SK-N-SH treated with all-trans-retinoic acid at 6 μM for 48 hours (cell line): ENCODE data around the gene GMIP.

Experiments used
- ATAC-seq: fragments of 200-7000 bp; cut with Tn5 transposase; 3 replicates; pipeline ENCODE4 v1.9.1; 2020; ENCODE audit warnings: mild to moderate bottlenecking, moderate library complexity
- ARNTL ChIP-seq: fragments of 450-650 bp; formaldehyde crosslinking; IDR thresholded peaks from 2 replicates; pipeline ENCODE4 v1.5.0; 2020; ENCODE audit warnings: low read depth, mild to moderate bottlenecking, moderate library complexity, borderline replicate concordance
- BACH2 ChIP-seq: fragments of 250-450 bp; sonication (Bioruptor Pico); IDR thresholded peaks from 2 replicates; pipeline ENCODE4 v1.9.0; 2021; ENCODE audit warnings: mild to moderate bottlenecking, borderline replicate concordance
- CSDC2 ChIP-seq: fragments of 250-450 bp; sonication (Bioruptor Pico); IDR thresholded peaks from 2 replicates; pipeline ENCODE4 v1.5.0; 2020; ENCODE audit warnings: mild to moderate bottlenecking, moderate library complexity
- CSRNP3 ChIP-seq: fragments of 250-450 bp; sonication (Bioruptor Pico); IDR thresholded peaks from 2 replicates; pipeline ENCODE4 v1.5.1; 2021; ENCODE audit warnings: mild to moderate bottlenecking, moderate library complexity
- ESRRG ChIP-seq: fragments of 250-450 bp; sonication (Bioruptor Pico); IDR thresholded peaks from 2 replicates; pipeline ENCODE4 v1.6.1; 2021; ENCODE audit warnings: mild to moderate bottlenecking
- GLIS3 ChIP-seq: fragments of 250-450 bp; sonication (Bioruptor Pico); IDR thresholded peaks from 2 replicates; pipeline ENCODE4 v1.5.0; 2020; ENCODE audit warnings: mild to moderate bottlenecking, moderate library complexity
- ISL1 ChIP-seq: fragments of 250-450 bp; sonication (Bioruptor Pico); IDR thresholded peaks from 2 replicates; pipeline ENCODE4 v2.1.2; 2022; ENCODE audit warnings: mild to moderate bottlenecking, moderate library complexity
- OSR1 ChIP-seq: fragments of 250-450 bp; sonication (Bioruptor Pico); IDR thresholded peaks from 2 replicates; pipeline ENCODE4 v1.8.0; 2022; ENCODE audit warnings: moderate library complexity, mild to moderate bottlenecking, inconsistent platforms
- PPARA ChIP-seq: fragments of 250-450 bp; sonication (Bioruptor Pico); IDR thresholded peaks from 2 replicates; pipeline ENCODE4 v1.5.0; 2020; ENCODE audit warnings: mild to moderate bottlenecking, borderline replicate concordance
- RARB ChIP-seq: fragments of 250-450 bp; sonication (Bioruptor Pico); IDR thresholded peaks from 2 replicates; pipeline ENCODE4 v1.8.0; 2021; ENCODE audit warnings: mild to moderate bottlenecking, moderate library complexity
- TCF4 ChIP-seq: fragments of 250-450 bp; sonication (Bioruptor Pico); IDR thresholded peaks from 2 replicates; pipeline ENCODE4 v1.8.0; 2021; ENCODE audit warnings: mild to moderate bottlenecking, moderate library complexity, borderline replicate concordance
- TOX ChIP-seq: fragments of 250-450 bp; sonication (Bioruptor Pico); IDR thresholded peaks from 2 replicates; pipeline ENCODE4 v1.8.0; 2021; ENCODE audit warnings: mild to moderate bottlenecking, moderate library complexity, borderline replicate concordance
- ZC3H10 ChIP-seq: fragments of 250-450 bp; sonication (Bioruptor Pico); IDR thresholded peaks from 2 replicates; pipeline ENCODE4 v1.5.1; 2021; ENCODE audit warnings: mild to moderate bottlenecking, moderate library complexity
- ZFP3 ChIP-seq: fragments of 250-450 bp; sonication (Bioruptor Pico); IDR thresholded peaks from 2 replicates; pipeline ENCODE4 v1.5.0; 2020; ENCODE audit warnings: mild to moderate bottlenecking, moderate library complexity
- ZFP30 ChIP-seq: fragments of 450-650 bp; formaldehyde crosslinking; IDR thresholded peaks from 2 replicates; pipeline ENCODE4 v1.5.0; 2022; ENCODE audit warnings: mild to moderate bottlenecking, moderate library complexity
- ZNF565 ChIP-seq: fragments of 450-650 bp; formaldehyde crosslinking; conservative IDR thresholded peaks from 2 replicates; pipeline ENCODE4 v1.5.0; 2020; ENCODE audit warnings: low read depth, mild to moderate bottlenecking, moderate library complexity
- ZNF70 ChIP-seq: fragments of 450-650 bp; formaldehyde crosslinking; IDR thresholded peaks from 2 replicates; pipeline ENCODE4 v1.5.0; 2020; ENCODE audit warnings: mild to moderate bottlenecking, moderate library complexity
- ZNF8 ChIP-seq: fragments of 450-650 bp; formaldehyde crosslinking; IDR thresholded peaks from 2 replicates; pipeline ENCODE4 v1.5.0; 2020; ENCODE audit warnings: mild to moderate bottlenecking, moderate library complexity
- TF ChIP-seq, protein P1 (sequence below): fragments of 250-450 bp; sonication (Bioruptor Pico); IDR thresholded peaks from 2 replicates; pipeline ENCODE4 v1.8.0; 2021; ENCODE audit warnings: low read depth, mild to moderate bottlenecking, moderate library complexity, borderline replicate concordance
- TF ChIP-seq, protein P2 (sequence below): fragments of 250-450 bp; sonication (Bioruptor Pico); IDR thresholded peaks from 2 replicates; pipeline ENCODE4 v1.5.0; 2020; ENCODE audit warnings: mild to moderate bottlenecking, moderate library complexity
- TF ChIP-seq, protein P3 (sequence below): fragments of 250-450 bp; sonication (Bioruptor Pico); IDR thresholded peaks from 2 replicates; pipeline ENCODE4 v1.5.1; 2020; ENCODE audit warnings: low read depth, mild to moderate bottlenecking, moderate library complexity

The GMIP gene

DNA sequence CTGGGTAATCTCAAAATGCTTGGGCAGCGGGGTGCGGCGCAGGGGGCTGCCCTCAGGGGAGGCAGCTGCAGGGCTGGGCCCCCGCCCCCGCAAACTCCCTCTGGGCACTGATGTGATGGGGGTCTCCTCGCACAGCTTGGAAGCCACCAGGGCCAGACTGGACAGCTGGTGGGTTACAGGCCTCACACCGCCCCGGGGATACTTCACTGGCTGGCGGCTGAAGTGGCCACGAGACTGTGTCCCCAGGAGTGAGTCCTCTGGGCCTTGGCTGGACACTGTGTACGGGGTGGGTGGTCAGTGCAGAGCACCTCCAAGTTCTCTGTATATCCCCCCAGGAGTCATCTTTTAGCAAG, 13.4 kb downstream of the GMIP start:
- TF ChIP-seq CSRNP3 (CRISPR knock-in tag) (no peak), BACH2 (CRISPR knock-in tag) (no peak), ZFP30 (CRISPR knock-in tag) (no peak), CSDC2 (no peak), ESRRG (no peak), PPARA (CRISPR knock-in tag) (no peak), ZC3H10 (CRISPR knock-in tag) (no peak), TCF4 (CRISPR knock-in tag) (no peak), ZNF70 (no peak), TOX (CRISPR knock-in tag) (no peak), ZFP3 (CRISPR knock-in tag) (no peak), OSR1 (CRISPR knock-in tag) (no peak)
- no peak for ATAC-seq

DNA sequence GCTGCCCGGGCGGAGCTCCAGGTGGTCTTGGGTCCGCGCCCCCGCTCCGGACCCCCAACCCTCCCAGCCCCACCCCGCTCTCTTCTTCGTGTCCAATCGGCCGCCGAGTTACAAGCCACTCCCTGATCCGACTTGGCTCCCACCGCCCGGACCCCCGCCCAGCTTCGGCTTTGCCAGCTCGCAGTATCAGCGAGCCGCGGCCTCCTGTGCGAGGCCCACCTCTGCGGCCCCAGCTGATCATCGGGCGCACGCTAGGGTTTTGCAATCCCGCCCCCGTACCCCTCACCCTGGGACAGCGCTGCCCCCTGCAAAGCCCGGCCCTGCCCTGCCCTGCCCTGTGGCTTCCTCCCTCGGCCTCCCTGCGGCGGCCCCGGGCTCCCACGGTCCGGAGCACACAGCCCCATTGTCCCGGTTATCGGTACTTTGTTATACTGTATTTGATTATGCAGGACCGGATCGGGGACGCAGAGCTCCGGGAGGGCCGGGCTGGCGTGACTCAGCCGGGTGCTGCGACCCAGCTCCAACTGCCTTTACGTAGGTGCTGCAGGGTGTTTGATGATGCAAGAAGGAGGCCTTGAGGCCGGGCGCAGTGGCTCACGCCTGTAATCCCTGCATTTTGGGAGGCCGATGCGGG, 14.8 kb downstream of the GMIP start:
- peak; percentile 8 for ATAC-seq
- TF ChIP-seq TOX (CRISPR knock-in tag), result no peak

GRCh38 chr19:19627621-19628500, 15.6 kb downstream of the GMIP start, which contains the start of gene LPAR2:
TSS of gene LPAR2 (minus strand) at chr19:19628220. CDS start at chr19:19627275, 945 bp downstream.
- peak; percentile 59 for ATAC-seq
- TF ChIP-seq ZFP3 (CRISPR knock-in tag) (no peak), ARNTL (CRISPR knock-in tag) (no peak), ZNF8 (CRISPR knock-in tag) (no peak), CSRNP3 (CRISPR knock-in tag) (no peak), ISL1 (CRISPR knock-in tag) (no peak), ZC3H10 (CRISPR knock-in tag) (no peak)
- TF ChIP-seq, protein P1, sequence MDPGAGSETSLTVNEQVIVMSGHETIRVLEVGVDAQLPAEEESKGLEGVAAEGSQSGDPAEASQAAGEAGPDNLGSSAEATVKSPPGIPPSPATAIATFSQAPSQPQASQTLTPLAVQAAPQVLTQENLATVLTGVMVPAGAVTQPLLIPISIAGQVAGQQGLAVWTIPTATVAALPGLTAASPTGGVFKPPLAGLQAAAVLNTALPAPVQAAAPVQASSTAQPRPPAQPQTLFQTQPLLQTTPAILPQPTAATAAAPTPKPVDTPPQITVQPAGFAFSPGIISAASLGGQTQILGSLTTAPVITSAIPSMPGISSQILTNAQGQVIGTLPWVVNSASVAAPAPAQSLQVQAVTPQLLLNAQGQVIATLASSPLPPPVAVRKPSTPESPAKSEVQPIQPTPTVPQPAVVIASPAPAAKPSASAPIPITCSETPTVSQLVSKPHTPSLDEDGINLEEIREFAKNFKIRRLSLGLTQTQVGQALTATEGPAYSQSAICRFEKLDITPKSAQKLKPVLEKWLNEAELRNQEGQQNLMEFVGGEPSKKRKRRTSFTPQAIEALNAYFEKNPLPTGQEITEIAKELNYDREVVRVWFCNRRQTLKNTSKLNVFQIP (CRISPR knock-in tag), result no peak
- TF ChIP-seq, all 23 proteins: peak for 0

- ATAC-seq, result no peak
- TF ChIP-seq CSDC2, result no peak
- TF ChIP-seq OSR1 (CRISPR knock-in tag), result no peak
- TF ChIP-seq, protein P2, sequence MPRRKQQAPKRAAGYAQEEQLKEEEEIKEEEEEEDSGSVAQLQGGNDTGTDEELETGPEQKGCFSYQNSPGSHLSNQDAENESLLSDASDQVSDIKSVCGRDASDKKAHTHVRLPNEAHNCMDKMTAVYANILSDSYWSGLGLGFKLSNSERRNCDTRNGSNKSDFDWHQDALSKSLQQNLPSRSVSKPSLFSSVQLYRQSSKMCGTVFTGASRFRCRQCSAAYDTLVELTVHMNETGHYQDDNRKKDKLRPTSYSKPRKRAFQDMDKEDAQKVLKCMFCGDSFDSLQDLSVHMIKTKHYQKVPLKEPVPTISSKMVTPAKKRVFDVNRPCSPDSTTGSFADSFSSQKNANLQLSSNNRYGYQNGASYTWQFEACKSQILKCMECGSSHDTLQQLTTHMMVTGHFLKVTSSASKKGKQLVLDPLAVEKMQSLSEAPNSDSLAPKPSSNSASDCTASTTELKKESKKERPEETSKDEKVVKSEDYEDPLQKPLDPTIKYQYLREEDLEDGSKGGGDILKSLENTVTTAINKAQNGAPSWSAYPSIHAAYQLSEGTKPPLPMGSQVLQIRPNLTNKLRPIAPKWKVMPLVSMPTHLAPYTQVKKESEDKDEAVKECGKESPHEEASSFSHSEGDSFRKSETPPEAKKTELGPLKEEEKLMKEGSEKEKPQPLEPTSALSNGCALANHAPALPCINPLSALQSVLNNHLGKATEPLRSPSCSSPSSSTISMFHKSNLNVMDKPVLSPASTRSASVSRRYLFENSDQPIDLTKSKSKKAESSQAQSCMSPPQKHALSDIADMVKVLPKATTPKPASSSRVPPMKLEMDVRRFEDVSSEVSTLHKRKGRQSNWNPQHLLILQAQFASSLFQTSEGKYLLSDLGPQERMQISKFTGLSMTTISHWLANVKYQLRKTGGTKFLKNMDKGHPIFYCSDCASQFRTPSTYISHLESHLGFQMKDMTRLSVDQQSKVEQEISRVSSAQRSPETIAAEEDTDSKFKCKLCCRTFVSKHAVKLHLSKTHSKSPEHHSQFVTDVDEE (CRISPR knock-in tag), result no peak
- no peak for TF ChIP-seq ZNF8 (CRISPR knock-in tag)
- TF ChIP-seq PPARA (CRISPR knock-in tag), result no peak
- TF ChIP-seq ZFP30 (CRISPR knock-in tag), result no peak
- no peak for TF ChIP-seq ZFP3 (CRISPR knock-in tag)
- TF ChIP-seq ZNF565, result no peak
- TF ChIP-seq ZC3H10 (CRISPR knock-in tag), result no peak
- no peak for TF ChIP-seq GLIS3 (CRISPR knock-in tag)
- no peak for TF ChIP-seq RARB (CRISPR knock-in tag)
- TF ChIP-seq, protein P3, sequence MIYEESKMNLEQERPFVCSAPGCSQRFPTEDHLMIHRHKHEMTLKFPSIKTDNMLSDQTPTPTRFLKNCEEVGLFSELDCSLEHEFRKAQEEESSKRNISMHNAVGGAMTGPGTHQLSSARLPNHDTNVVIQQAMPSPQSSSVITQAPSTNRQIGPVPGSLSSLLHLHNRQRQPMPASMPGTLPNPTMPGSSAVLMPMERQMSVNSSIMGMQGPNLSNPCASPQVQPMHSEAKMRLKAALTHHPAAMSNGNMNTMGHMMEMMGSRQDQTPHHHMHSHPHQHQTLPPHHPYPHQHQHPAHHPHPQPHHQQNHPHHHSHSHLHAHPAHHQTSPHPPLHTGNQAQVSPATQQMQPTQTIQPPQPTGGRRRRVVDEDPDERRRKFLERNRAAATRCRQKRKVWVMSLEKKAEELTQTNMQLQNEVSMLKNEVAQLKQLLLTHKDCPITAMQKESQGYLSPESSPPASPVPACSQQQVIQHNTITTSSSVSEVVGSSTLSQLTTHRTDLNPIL, result no peak
Observed at GRCh38 chr19:19626516-19627472, 16.7 kb downstream of the GMIP start.
